RKO (cell line): ENCODE measurements around the gene PLEKHO1.
"Not testable (repeated sequence)": the region's sequence is repeated elsewhere in the genome, so short reads cannot be mapped to it uniquely, and the experiment has no call there.

Experiments
- DNase-seq: peaks from one replicate; pipeline ENCODE4 v3.0.0-alpha.2; 2016; ENCODE audit warnings: low spot score

Gene PLEKHO1

DNA sequence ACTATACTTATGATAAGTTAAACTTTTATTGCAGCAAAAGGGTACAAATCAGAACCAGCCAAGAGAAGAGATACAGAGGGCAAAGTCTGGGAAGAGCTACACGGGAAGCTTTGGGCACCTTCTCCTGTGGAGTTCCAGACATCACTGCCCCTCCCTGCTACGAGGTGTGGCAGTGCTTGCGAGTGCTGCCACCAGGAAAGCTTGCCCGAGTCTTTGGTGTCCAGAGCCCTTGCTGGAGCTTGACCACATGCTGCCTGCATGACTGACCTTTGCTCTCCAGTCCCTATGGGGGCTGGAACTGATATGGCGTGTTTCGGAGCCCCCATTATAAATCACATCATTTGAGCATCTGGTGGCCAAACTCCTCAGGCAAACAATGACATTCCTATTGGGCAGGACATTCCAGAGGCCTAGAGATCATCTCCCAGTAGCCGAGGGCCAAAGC lies 23.4 kb downstream of the PLEKHO1 start:
- DNase-seq, result no peak

DNA sequence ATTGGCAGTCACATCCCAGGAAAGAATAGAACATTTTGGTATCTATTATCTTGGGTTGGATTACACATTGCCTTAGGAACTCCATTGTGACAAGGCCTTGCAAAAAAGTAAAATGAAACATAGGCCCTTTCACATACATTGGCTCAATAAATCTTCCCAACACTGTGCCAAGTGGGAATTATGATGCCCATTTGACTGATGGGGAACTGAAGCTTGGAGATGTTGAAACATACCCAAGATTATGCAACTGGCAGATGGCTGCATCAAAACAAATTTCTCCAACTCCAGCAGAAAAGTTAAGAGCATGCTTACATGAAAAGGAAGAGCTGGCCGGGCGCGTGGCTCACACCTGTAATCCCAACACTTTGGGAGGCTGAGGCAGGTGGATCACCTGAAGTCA lies 26.9 kb downstream of the PLEKHO1 start:
- DNase-seq, result no peak

DNA sequence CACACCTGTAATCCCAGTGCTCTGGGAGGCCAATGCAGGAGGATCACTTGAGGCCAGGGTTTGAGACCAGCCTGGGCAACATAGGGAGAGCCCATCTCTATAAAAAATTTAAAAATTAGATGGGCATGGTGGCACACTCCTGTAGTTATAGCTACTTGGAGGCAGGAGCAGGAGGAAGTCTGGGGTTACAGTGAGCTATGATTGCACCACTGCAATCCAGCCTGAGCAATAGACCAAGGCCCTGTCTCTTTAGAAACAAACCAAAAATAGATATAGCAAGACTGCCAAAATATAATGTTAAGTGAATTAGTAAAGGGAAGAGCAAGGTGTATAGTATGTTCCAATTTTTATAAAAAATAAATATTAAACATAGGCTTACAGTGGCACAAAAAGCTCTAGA lies 28.8 kb downstream of the PLEKHO1 start:
- DNase-seq, result no peak

DNA sequence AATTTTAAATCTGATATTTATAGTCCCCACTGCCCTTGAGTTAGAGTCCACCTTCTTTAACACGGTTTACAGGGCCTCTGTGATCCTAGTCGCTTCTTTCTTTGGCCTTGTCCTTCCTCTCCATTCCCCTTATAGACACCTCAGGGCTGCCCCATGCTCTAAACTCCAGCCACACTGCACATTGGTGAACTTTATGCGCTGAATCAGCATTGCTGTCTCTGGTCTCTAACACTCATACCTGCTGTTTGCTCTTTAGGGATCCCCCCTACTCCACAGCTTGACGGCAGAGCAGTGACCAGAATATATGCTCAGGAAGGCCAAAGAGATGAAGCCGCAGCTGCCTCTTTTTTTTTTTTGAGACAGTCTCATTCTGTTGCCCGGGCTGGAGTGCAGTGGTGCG lies 30.2 kb downstream of the PLEKHO1 start:
- DNase-seq, result no peak

DNA sequence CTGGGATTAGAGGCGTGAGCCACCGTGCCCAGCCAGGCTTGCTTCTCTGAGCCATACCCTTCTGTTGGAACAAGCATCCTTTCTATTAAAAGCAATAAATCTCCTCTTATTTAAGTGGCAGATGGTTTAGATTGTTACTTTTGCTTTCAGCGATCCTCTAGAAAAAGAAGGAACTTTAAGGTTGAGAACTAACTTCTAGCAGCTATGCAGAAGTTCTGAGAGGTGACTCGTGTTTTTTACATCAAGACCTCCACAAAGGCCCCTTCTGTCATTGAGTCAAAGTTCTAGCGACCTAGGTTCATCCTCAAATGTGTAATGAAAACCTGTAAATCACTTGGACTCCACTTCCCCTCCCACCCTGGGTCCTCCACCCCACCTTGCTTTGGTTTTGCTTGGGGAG lies 30.8 kb downstream of the PLEKHO1 start:
- no peak for DNase-seq

DNA sequence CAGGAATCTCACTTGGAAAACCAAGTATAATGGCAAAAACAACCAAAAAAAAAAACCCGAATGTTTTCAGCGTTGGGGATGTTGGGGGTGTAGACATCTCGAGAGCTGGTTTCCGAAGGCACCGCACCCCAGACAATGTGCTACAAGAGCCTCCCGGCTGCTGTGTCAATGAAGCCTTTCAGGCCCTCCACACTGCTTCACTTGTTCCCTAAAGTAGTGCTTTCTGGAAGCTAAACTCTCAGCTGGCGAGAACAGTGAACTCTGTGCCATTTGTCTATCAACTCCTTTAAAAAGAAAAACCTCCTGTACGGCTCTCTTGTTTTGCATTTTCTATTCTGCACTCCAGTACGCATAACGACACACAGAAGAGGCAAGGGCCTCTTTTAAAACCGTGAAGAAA lies 32.5 kb downstream of the PLEKHO1 start:
- DNase-seq, result no peak

DNA sequence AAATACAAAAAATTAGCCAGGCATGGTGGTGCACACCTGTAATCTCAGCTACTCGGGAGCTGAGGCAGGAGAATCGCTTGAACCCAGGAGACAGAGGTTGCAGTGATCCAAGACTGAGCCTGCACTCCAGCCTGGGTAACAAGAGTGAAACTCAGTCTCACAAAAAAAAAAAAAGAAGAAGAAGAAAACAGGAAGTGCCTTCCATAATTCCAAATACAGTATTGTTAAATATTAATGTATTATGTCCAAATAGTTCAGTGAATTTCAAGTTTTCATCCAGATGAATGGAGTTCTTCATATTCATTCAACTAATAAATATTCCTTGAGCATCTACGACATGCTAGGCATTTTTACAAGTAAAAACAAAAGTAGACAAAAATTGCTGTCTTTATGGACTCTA lies 33.3 kb downstream of the PLEKHO1 start:
- DNase-seq, result no peak

DNA sequence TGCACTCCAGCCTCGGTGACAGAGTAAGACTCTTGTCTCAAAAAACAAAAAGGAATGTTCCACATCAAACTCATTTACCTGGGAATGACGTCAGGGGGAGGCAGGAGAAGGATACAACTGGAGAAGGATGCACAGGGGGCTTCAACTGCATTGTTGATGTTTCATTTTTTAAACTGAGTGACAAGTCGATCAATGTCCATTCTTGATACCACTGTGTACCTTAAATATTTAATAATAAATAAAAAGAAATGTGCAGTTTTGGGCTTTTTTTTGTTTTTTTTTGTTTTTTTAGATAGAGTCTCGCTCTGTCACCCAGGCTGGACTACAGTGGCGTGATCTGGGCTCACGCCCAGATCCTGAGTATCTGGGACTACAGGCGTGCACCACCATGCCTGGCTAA lies 35.8 kb downstream of the PLEKHO1 start:
- no peak for DNase-seq

DNA sequence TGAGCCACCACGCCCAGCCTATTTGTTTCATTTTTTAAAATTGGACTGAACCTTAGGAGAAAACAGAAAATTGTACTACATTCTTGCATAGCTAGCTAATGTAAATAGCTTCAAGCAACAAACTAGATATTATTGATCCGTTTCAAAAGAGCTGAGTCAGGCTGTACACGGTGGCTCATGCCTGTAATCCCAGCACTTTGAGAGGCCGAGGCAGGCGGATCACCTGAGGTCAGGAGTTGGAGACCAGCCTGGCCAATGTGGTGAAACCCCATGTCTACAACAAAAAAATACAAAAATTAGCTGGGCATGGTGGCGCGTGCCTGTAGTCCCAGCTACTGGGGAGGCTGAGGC lies 36.7 kb downstream of the PLEKHO1 start:
- not testable (repeated sequence) for DNase-seq

DNA sequence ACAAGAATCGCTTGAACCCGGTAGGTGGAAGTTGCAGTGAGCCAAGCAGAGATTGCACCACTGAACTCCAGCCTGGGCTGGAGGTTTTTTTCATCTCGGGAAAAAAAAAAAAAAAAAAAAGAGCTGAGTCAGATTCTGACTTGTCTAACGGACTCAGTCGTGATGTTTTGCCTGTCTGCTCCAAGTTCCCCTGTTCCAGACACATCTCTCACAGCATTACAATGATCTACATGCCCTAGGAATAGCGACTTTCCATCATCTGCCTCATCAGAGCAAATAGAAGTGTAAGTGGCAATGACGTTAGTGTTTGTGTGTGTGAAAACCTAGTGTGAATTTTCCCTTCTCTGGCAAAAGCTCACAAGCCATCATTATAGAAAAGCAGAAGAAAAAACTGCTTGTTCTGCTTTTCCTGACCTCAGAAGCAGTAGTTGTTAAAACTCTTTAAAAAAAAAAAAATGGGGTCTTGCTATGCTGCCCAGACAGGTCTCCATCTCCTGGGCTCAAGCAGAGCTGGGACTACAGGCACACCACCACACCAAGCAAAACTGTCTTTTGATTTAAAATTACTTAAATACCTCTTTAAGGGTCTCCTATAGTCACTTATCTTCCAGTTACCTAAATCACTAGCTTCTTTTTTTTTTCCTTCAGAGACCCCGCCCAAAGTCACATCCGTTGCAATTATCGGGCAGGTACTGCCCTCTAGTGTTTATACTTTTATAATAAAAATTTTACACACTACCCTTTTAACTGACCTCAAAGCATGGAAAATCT lies 37.3 kb downstream of the PLEKHO1 start:
- peak; percentile 72 for DNase-seq

DNA sequence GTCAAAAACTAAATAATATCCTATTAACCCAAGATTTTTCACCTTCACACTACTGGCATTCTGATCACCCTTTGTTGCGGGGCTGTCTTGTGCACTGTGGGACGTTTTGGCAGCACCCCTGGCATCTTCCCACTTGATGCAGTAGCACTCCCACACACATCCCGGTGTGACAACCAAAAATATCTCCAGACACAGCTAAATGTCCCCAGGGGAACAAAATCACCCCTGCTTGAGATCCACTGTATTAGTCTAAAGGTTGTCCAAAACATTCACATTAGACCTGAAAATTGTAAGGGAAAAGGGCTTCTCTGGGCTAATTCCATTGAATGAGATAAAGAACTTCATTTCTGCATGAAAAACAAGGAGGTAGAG lies 37.8 kb downstream of the PLEKHO1 start:
- no peak for DNase-seq

DNA sequence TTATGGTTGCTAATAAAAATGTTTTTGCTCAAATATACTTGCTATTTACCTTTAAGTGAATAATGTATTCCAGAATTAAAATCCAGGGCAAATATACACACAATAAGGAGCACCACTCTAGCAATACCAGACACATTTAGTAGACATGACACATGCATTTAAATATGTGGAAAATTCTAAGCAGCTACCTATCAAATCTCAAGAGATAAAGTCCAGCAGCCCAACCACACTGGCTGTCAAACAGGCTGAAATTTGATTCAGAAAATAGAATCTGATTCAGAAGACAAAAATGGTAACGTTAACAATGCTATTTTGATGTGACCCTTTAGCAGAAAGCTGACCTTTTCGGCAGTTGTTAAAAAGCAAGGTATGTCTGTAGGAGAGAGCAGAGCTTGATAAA lies 42.3 kb downstream of the PLEKHO1 start:
- DNase-seq, result no peak

DNA sequence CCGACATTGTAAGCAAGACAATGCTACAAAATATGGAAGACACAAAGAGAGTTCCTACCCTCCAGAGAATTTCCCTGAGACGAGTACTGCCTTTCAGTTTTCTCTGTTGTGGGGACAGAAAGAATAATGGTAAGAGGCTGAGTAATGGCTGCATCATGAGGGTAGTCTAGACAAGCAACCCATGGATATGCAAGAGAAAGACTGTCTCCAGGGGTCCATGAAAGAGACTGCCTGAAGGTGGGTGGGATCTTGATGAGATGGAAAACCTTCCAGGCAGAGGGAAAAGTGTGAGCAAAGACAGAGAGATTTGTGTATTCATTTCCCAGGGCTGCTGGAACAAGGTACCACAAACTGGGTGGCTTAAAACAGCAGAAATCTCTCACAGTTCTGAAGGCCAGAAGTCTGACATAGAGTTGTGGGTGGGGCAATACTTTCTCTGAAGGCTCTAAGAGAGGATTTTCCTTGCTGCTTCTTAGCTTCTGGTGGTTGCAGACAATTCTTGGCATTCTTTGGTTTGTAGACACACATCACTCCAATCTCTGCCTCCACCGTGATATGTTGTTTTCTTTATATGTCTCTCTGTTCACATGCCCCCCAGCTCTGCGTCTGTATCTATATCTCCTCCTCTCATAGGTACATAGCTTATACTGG lies 44.8 kb downstream of the PLEKHO1 start:
- no peak for DNase-seq

DNA sequence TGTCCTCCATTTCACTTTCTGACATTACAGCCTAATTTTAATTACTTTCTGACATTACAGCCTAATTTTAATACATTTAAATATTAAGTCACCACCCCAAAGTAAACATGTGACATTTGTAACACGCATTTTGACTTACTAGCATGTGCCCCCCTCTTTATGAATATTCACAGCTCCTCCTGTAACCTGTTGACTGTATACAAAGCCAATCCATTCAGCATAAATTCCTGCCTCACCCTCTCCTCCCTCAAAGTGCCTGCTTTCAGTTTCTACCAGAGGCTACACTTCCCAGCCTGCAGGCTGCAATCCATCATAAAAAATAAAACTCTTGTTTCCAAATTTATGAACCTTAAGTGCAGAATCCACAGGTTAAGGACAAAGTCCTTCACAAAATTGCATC lies 46.7 kb downstream of the PLEKHO1 start:
- DNase-seq, result no peak

DNA sequence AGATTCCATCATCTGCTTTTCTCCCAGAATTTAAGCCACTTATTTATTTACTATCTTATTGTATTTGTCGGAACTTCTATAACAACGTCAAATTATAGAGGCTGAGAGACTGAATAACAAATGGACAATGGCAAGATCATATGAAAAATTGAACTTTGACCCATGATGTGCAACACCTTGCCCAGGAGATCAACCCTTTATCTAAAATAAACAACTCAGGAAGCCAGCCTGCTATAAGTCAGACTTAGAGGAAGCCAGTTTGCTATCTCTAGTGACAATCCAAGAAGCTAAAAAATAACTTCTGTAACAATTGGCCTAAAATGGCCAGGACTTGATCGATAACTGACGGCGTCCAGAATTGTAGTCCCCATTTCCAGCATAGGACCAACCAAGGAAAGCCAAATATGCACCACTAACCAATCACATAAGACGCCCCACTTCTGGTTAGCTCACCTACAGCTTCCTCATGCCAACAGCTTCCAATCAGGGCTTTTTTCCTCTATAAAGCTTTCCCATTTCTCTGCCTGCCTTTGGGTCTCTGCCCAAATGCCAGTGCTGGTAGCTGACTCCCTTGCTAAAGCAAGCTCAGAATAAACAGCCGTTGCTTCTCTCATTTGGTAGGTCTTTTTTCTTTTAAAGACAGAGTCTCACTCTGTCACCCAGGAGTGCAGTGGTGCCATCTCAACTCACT lies 57.7 kb downstream of the PLEKHO1 start:
- DNase-seq, result no peak

DNA sequence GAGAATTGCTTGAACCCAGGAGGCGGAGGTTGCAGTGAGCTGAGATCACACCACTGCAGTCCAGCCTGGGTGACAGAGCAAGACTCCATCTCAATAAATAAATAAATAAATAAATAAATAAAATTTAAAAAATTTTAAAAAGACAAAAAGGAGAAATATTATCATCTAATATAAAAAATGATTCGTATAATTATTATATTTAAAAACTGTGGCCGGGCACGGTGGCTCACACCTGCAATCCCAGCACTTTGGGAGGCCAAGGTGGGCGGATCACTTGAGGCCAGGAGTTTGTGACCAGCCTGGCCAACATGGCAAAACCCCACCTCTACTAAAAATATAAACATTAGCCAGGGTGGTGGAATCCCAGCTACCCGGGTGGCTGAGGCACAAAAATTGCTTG lies 58.7 kb downstream of the PLEKHO1 start:
- not testable (repeated sequence) for DNase-seq
